H1 (cell line): ENCODE data around the gene SMIM24. TPM values are rescaled to one million over a fixed set of nuclear protein-coding genes. Genes with fewer than 3 reads are reported as not detected.

Source experiments
- BRCA1 ChIP-seq: IDR thresholded peaks from 2 replicates; pipeline ENCODE4 v1.6.1; 2012; ENCODE audit warnings: low read depth, low read length, improper control_type of control experiment
- CHD2 ChIP-seq: IDR thresholded peaks from 2 replicates; pipeline ENCODE4 v1.6.1; 2012; ENCODE audit warnings: low read length, improper control_type of control experiment
- CREB1 ChIP-seq: IDR thresholded peaks from 2 replicates; pipeline ENCODE4 v1.6.1; 2012; ENCODE audit warnings: inconsistent platforms
- HDAC6 ChIP-seq: IDR thresholded peaks from one replicate; pipeline ENCODE4 v1.7.1; 2012; ENCODE audit warnings: low read depth, mild to moderate bottlenecking, inconsistent platforms, low read length, moderate library complexity
- NANOG ChIP-seq: IDR thresholded peaks from 2 replicates; pipeline ENCODE4 v1.6.1; 2011; ENCODE audit warnings: low read length, low read depth, mild to moderate bottlenecking, inconsistent platforms; ENCODE audit not compliant: insufficient read depth, poor library complexity, severe bottlenecking
- RBBP5 ChIP-seq: IDR thresholded peaks from 2 replicates; pipeline ENCODE4 v1.7.1; 2012; ENCODE audit warnings: low read depth, mild to moderate bottlenecking, inconsistent platforms, low read length, moderate library complexity, borderline replicate concordance
- polyA plus RNA-seq, 7 experiments: library from polyadenylated mRNA; depleted of rRNA in 3 of 7; stranded (reverse) in 5 of 7; unstranded in 2 of 7; fragments of >200 nt in 5 of 7; fragments of 200-250 nt in 2 of 7; gene quantifications; 1 replicate in 5 of 7; 2 replicates in 1 of 7; 4 replicates in 1 of 7; pipeline versions ENCODE4 v1.2.1 to v1.2.3, GENCODE V29; 2011 to 2013; ENCODE audit warnings: missing spikeins in 2 of 7, mixed read lengths in 2 of 7
- total RNA-seq: library from RNA; stranded (reverse); fragmentation: NEBNext Ultra II Directional; extraction: Animal tissue kit (Norgen Biotek cat#: 25700); gene quantifications from 2 replicates; pipeline ENCODE4 v1.2.1, GENCODE V29; 2021

SMIM24 gene
- total and polyA plus RNA-seq, 2 of the 8 experiments (the other 6 are each of a cell fraction or from before 2014, with no cell fraction given): 3.8 to 4.5 TPM

DNA sequence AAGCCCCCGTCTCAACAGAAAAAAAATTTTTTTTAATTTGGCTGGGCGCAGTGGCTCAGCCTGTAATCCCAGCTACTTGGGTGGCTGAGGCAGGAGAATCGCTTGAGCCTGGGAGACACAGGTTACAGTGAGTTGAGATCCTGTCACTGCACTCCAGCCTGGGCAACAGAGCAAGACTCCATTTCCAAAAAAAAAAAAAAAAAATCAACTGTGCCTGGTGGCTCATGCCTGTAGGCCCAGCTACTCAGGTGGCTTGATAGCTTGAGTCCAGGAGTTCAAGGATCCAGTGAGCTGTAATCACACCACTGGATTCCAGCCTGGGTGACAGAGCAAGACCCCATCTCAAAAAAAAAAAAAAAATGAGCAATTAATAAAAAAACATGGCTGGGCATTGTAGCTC lies 21.5 kb upstream of the SMIM24 start (continued):
- TF ChIP-seq BRCA1 (no peak), RBBP5 (no peak), CREB1 (no peak), NANOG (no peak), CHD2 (no peak), HDAC6 (no peak)
- TF ChIP-seq, all 59 proteins: peak for 0
